HG02759 (cell line): ENCODE data around the gene LDLRAD4.
"Not testable (repeated sequence)": the region's sequence is repeated elsewhere in the genome, so short reads cannot be mapped to it uniquely, and the experiment has no call there.

Experiments used
- ATAC-seq: cut with Tn5 transposase; IDR thresholded peaks from one replicate; pipeline ENCODE4 v1.9.1; 2021; ENCODE audit warnings: mild to moderate bottlenecking, moderate library complexity; ENCODE audit not compliant: unreplicated experiment

LDLRAD4 gene

DNA sequence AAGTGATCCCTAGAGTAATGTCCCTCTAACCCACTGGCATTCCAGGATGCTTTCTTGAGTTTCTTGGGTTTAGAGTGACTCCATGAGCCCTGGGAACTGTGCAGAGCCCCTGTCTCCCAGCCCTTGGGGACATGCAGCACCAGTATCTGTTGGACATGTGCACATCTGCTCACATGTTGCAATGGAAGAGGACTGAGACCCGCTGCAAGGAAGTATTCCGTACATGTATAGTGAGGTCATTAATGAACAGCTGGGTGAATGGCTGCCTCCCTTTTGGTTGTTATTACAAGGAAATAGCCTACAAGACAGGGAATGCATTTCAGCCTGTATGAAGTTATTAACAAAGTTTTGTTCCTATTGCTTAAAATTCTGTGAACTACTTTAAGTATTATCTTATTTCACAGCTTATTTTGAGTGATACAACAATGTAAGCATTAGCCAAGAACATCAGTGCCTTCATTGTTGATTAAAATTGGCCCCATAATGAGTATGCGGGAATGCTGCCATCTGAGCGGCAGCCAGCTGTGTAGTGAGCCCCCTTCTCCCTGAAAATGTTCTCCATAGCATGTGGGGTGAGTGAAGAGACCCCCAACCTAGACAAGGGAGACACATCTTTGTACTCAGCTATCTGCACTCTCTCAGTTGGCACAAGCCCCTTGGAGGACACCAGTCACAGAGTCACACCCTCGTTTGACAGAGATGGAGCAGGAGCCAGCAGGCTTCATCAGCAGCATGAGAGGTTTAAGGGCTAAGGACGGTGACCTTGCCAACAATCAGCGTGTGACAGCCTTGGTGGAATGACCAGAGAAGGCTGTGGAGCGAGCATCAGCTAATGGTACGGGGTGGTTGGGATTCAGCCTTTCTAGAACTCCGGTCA is 420.4 kb downstream of the LDLRAD4 start:
- ATAC-seq, result no peak

DNA sequence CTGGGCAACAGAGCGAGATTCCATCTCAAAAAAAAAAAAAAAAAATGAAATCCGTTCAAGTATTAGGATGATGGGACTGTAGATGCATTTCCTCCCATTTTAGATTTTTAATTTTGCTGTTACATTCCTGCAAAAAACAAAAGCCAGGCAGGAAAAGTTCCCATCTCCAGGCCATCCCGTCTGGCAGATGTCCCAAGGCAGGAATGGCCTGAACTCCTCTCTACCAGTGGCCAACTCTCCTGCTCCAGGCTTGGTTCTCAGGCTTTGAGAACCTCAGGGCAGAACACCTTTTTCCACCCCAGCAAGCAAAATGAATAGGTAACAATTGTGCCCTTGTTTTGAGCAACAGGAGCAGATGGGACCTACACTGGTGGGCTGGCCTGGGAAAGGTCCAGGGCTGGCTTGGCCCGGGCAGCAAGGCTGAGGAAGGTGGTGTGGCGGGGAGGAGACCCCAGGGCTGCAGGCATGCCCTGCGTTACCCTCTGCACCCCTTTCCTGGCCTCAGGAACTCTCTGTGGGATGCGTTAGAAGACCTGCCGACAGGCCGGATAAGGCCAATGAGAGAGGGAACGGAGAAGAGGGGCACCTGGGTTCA is 421.8 kb downstream of the LDLRAD4 start:
- ATAC-seq, result no peak

DNA sequence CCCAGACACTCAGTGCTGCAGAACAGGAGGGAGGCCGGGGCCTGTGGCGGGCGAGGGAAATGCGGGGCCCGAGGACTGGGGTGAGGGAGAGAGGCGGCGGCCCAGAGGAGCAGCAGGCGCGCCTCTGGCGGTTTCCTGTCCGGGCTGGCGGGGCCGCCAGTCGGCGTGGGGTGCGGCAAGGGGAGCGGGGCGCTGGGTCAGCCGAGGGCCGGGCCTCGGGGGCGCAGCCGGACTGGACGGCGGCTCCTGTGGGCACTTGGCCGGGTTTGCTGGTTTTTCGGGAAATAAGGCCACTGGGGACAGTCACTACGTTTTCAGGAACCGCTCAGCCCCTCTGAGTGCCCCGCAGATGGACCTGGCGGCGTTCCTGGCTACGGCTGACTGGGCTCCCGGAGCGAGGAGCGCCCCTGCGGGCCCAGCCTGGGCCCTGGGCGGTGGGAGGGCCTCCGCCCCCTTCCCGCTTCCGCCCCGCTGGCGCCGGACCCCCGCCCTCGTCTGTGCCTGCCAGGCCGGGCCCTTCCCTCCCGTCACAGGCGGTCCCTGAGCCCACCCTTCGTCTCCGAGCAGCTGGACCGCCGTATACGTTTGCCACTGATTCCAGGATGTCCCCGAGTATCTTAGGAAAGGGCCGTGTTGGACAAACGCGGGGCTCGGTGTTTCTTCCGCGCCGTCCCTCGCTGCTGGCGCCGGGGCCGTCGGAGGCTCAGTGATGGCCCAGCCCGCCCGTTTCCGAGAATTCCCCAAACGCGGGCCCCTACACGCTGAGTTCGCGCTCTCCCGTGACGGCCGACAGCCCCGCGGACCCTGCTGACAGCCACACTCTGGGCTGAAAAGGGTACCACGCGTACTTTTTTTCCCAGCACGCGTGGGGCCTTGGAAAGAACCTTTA is 423.2 kb downstream of the LDLRAD4 start:
- no peak for ATAC-seq

DNA sequence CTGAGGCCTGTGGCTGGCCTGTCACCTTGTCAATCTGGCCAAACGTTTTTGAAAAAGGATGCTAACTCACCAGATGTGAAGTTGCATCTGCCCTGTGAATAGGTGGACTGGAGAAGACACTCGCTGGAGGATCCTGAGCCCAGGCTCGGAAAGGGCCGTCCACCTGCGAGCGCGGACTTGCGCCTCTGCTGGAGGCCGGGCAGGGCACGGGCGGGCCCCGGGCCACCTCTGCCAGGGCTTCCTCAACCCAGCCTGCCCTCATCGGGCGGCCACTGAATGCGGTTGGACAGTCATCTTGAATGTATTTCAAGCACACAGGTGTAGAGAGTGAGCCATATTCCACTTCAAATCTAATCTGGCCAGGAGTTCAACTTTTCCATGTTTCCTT is 423.9 kb downstream of the LDLRAD4 start:
- no peak for ATAC-seq

DNA sequence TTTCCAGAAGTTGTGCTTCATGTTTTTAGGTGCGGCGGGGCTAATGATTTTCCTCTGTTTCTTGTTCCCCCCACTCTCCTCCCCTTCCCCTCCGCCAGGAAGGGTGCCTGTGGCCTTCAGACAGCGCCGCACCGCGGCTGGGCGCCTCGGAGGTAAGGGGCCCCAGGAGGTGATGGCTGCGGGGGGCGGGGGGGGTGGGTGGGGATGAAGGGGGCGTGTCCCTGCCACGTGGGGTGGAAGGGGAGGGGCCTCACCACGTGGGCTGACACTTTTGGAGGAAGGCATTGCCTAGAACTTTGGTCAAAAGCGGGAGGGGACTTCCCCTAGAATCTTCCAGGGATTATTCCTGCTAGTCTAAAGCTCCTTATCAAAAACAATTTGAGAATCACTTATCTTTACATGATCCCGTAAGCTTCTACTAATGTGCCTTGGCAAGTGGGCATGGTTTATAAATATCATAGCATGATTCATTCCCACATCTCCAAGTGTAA is 424.7 kb downstream of the LDLRAD4 start:
- no peak for ATAC-seq

DNA sequence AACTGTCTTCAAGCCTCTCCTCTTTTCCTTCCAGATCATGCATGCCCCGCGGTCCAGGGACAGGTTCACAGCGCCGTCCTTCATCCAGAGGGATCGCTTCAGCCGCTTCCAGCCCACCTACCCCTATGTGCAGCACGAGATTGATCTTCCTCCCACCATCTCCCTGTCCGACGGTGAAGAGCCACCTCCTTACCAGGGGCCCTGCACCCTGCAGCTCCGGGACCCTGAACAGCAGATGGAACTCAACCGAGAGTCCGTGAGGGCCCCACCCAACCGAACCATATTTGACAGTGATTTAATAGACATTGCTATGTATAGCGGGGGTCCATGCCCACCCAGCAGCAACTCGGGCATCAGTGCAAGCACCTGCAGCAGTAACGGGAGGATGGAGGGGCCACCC is 426.5 kb downstream of the LDLRAD4 start:
- ATAC-seq, result no peak

DNA sequence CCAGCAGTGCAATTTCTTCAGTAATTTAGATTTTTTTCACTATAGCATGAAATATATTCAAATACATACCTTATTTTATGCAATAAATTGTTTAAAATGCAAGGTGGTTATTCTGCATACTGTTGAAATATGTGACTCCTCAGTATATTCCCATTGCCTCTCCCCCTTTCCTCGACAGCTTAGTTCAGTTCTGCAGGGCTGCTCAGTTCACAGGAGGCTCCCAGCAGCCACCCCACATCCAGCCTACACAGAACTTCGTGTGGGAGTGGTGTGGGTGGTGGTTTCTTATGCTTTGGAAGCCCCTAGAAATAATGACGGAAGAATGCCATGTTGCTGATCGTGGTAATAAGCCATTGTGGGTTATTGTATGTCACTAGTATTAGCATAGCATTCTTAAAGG is 428.1 kb downstream of the LDLRAD4 start:
- ATAC-seq, result no peak

DNA sequence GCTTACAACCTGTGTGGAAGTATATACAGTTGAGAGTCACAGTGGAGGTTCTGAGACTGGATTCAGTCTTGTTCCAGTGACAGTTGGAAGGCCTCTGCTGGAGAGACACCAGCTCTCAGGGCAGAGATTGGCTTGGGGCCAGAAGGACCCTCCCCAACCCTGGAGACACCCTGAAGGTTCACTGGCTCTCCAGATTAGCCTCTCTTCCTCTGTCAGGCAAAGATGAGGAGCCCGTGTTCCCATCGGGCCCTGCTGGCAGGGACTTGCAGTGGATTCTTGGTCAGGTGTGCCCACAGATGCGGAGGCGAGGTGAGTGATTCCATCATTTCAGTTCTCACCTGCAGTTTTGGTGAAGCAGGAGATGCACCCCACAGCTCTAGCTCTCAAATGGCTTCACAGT is 429.2 kb downstream of the LDLRAD4 start:
- no peak for ATAC-seq

DNA sequence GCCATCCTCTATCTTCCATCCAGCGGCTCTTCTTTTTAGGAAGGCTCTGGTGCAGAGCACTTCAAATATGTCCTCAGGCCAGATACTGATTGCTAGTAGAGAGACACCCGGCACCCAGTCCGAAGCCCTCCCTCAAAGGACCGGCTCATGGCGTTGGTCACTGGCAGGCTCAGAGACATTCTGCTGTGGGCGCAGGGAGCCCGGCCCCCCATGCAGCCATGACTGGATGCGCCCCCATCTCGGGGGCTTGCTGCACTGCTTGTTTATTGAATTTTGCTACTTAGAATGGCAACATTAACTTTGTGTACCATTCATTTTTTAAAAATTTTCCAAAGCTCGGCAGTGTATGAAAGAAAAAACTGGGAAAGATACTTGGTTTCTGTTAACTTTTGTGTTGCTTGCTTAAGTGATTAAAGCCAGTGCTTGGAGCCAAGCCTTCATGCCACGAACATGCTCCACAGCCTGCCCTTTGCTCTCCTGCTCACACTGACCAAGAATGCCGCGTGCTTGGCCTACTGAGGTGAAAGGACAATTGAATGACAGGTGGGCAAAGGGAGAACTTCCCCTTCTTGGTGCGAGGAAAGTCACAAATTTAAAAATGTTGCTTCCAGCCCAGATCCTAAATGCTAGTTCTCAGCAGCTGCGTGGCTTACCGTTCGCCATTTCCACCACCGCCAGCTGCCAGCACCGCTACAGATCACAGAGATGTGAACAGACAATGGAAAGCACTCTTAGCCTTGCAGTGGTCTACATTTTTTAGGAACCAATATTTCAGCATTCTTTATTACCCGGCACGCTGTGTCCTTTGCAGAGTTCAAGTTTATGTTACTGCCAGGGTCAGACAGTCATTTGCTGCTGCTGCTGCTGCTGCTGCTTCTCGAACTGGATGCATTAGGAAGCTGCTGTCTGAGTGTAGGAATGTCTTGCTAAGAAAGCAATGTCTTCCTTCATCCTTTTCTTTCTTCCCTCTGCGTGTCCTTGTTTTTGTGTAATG is 431.1 kb downstream of the LDLRAD4 start:
- ATAC-seq, result no peak

DNA sequence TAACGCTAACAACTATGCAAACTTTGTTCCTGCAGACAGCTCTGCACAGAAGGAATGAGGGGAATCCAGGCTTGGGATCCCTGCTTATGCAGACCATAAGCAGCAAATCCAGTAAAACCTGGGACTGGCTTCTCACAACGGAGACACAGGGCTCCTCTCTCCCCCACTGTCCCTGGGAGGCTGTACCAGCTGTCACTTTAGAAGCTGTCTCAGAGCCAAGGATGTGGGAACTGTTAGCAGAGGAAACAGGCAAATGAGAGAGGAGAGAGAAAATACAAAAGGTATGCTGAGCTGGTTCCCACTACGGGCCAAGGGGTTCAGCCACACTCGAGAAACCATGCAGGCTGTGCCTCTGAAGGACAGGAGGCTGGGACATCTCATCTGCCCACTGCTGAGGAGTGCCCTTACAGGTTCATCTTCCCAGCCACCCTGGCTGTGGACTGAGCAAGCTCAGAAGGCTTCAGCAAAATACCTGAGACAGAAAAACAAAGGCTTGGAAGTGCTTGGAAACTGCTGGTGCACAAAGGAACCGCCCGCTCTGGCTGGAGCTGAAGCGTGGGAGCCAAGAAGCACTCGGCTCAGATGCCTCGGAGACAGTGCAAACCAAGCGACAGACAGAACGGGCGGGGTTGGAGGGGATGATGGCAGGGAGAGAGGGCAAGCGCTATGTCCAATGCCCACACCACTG is 435.3 kb downstream of the LDLRAD4 start:
- ATAC-seq, result no peak

DNA sequence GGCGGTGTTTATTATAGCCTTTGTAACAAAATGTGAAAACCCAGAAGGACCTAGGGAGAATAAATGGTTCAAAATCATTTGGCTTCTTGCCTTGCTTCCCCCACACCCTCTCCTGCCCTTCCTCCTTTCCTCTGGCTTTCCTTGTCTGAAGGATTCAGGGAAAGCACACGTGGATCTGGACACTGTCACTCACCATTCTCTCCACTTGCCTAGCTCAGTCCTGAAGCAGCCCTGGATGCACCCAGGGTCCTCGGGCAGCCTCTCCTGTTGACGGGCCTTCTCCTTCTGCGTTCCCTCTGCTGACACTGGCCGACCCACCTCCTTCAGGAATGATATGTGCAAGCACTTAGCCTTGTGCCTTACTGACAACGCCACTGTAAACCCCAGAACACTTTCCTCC is 439.4 kb downstream of the LDLRAD4 start:
- ATAC-seq, result no peak

DNA sequence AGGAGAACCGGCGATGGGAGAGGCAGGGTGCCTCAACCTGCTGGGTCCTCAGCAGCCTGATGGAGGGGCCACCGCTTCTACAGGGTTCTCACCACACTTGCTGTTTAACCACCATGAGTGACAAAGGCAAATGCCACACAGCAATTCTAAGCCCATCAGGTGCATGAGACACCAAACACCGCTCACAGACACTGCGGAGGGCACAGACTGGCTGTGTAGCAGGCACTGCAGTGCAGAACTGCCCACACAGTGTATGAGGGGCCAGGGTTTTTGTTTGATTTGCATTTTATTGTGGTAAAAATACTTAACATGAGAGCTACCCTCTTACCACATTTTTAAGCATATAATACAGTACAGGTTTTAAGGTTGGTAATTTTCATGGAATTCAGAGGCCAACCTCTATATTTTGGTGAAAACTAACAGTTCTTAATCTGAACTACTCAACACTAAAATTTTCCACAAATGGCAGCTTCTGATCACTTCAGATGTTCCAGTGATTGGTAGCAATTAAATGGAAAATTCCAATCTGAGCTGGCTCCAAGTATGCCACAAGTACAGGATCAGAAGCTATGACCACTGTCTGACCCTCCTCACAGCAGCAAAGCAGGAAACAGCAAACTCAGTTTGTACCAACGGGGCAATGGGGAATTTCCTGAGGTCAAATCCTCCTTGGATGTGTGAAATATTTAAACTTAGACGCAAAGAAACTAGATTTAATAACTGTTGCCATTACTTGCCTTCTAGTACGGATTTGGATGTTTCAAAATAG is 440.1 kb downstream of the LDLRAD4 start:
- ATAC-seq, result no peak

DNA sequence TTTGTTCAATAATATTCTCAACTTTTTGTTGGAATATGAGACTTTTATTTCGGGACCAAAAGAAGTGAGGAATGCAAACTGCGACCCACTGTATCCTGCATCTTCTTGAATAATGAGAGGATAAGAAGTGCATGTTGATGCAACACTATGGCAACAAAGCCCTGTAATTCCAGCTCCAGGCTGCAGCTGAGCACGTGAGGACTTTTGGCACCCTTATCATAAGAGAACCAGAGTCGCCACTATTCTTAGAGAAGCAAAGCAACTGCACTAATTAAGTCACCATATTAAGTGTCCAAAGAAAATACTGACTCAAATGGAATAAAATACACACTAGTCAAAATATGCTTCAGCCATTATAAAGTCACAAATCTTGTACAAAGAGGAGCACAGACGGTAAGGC is 441.9 kb downstream of the LDLRAD4 start:
- ATAC-seq, result no peak

DNA sequence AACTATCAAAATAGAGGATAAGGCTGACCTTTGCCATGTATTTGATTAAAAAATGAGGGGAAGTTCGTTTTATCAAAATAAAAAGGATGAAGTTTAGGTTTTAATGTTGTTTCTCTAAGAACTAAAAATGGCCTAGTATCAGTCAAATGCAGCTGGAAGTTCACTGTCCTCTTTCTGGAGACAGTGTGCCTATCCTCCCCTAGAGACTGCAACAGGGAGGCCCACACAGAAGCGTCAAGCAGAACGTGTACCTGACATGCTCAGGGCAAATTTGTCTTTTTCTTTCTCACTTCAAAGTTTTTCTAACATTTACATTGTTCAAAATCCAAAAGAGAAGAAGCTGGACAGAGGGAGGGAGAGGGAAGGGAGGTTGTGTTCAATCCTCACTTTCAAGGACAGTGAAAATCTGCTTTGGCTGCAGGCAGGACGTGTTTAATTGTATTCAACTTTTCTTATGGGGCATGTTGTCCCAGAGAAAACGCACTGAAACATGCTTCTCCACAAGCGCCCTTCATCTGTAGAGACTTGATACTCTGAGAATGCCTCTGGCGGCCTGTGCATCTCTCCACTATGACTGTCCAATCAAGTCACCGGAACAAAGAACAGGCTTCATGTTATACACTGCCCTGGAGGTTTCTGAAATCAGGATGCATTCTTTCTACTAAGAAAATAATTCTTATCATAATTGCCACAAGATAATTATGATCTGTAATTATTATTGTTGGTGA is 442.7 kb downstream of the LDLRAD4 start:
- no peak for ATAC-seq

DNA sequence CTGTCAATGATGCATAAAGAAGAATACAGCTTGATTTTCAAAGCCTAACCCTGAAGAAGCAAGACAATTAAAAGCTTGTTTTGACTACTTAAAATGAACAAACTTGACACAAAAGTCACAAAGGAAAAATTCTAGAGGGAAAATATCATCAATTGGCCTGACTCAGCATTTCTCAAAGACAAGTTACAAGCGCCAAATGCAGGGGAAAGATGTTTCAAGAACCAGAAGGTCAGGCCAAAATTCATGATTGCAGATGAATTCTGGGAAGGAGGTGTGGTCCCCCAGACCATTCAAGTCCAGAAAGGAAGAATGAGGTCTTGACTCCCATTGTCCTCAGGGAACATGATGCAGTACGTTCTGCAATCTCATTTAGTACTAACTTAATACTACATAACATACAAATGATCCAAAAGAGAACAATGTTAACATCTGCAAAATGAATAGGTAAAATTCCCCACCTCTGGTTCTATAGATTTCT is 443.3 kb downstream of the LDLRAD4 start:
- no peak for ATAC-seq

DNA sequence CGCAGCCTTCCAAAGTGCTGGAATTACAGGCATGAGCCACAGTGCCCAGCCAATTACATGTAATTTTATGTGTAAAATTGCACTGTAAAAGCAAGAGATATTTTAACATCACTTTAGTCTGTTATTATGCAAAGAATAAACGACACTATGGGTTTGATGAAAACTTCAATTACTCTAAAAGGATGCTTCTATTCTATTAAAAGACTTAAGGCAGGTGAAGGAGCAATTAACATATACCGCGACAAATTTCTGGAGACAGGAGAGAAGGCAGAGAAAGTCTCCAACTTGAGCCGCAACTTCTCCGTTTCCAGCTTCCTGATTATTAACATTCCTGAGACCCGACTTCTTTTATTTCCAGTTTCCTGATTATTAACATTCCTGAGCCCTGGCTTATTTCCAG is 454.1 kb downstream of the LDLRAD4 start:
- ATAC-seq, result no peak

DNA sequence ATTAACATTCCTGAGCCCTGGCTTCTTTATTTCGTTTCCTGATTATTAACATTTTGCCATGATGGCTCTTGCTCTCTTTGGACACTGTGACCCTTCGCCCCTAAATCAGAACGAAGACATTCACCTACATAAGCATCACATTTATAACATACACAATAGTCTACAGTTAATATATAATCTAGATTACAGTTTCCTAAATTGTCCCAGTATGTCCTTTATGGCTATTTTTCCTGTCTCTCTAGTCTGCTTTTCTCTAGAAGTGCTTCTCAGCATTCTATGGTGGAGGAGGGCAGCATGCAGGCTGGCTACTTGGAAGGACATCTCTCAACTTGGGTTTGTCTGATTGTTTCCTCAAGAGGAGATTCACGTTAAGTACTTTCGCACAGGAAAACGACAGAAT is 457.9 kb downstream of the LDLRAD4 start:
- no peak for ATAC-seq

DNA sequence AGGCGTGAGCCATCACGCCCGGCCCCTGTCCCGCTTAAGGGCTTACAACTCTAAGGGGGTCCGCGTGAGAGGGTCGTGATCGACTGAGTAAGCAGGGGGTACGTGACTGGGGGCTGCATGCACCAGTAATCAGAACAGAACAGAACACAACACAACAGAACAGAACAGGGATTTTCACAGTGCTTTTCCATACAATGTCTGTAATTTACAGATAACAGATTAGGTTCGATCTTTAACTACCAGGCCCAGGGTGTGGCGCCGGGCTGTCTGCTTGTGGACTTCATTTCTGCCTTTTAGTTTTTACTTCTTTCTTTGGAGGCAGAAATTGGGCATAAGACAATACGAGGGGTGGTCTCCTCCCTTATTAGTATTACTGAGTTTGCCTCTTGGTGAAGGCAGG is 458.8 kb downstream of the LDLRAD4 start:
- ATAC-seq, result not testable (repeated sequence)
